NCI-H146 treated with DMSO at 0.1 percent for 48 hours (cell line): Measurements from ENCODE around the gene C19orf47.

ENCODE experiments used
- DNase-seq: peaks from one replicate; lab custom pipeline; 2025; ENCODE audit not compliant: unreplicated experiment; lab: John Stamatoyannopoulos, UW

C19orf47 gene, protein sequence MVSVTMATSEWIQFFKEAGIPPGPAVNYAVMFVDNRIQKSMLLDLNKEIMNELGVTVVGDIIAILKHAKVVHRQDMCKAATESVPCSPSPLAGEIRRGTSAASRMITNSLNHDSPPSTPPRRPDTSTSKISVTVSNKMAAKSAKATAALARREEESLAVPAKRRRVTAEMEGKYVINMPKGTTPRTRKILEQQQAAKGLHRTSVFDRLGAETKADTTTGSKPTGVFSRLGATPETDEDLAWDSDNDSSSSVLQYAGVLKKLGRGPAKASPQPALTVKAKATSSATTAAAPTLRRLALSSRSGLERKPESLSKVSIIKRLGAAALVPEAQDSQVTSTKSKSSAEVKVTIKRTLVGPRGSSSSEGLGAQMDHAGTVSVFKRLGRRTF

GRCh38 chr19:40348125-40348913, at the start of gene C19orf47, which contains the start of gene PLD3:
Gene C19orf47 (minus strand): TSS chr19:40348397. CDS start chr19:40341857, 6,540 bp downstream.
Gene PLD3 (plus strand): TSS chr19:40348695. CDS start chr19:40366484, 17,789 bp downstream.
- DNase-seq: peak; percentile 98

DNA sequence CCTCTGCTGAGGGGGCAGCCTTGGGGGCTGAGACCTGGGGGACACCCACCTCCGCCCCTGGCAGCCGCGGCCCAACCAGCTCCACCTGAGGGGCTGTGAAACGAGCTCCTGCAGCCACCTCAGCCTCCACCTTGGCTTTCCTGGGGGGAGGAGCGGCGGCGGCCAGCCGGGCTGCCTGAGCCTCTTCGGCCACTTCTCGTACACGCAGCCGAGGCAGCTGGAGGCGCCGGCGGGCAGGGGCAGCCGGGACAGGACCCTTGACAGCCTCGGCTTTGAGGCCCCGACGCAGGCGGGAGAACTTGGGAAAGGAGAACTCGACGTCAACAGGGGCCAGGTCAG, 49.3 kb upstream of the C19orf47 start:
- no peak for DNase-seq

- no peak for DNase-seq
Observed at GRCh38 chr19:40396886-40397567, 48.8 kb upstream of the C19orf47 start.

GRCh38 chr19:40395956-40396355, 47.8 kb upstream of the C19orf47 start:
- no peak for DNase-seq

GRCh38 chr19:40394816-40395210, 46.6 kb upstream of the C19orf47 start:
- no peak for DNase-seq

DNA sequence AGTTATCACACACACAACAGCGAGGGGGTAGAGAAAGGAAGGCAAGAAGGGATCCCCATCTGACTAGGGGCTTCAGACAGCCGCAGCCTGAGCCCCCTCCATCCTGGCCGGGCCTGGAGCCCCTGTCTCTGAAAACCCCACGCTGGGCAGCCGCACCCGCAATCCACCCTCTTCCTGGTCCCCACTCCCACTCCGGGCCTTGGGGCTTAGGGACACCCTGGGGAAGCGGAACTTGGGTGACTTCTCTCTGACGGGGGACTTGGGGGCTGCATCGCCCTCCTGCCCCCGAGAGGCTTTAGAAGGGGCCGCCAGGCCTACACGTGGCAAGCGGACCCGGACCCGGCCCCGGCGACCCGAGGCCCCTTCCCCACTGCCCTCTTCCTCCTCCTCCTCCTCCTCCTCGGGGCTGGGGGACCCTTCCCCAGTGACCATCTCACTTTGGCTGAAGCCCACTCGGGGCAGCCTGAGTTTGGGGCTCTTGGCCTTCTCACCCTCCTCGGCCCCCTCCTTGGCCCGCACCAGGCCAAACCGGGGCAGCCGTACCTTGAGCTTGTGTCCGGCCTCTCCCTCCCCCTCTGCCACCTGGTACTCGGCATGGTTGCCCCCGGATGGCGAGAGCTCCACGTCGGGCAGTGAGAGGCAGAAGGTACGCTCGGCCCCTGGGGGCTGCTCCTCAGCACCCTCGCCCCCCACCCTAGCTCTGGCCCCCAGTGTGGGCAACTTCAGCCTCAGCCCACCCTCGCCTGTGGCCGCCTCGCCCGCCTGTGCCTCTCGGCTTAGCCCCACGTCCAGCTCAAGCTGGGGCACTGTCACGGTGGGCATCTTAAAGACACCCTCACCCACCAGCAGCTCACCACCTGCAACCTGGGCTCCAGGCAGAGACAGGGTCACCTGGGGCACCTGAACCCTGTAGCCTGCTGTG, 46.0 kb upstream of the C19orf47 start:
- no peak for DNase-seq

- DNase-seq: no peak
Observed at GRCh38 chr19:40392894-40393517, 44.8 kb upstream of the C19orf47 start.

- no peak for DNase-seq
Observed at GRCh38 chr19:40392123-40392522, 43.9 kb upstream of the C19orf47 start.

DNA sequence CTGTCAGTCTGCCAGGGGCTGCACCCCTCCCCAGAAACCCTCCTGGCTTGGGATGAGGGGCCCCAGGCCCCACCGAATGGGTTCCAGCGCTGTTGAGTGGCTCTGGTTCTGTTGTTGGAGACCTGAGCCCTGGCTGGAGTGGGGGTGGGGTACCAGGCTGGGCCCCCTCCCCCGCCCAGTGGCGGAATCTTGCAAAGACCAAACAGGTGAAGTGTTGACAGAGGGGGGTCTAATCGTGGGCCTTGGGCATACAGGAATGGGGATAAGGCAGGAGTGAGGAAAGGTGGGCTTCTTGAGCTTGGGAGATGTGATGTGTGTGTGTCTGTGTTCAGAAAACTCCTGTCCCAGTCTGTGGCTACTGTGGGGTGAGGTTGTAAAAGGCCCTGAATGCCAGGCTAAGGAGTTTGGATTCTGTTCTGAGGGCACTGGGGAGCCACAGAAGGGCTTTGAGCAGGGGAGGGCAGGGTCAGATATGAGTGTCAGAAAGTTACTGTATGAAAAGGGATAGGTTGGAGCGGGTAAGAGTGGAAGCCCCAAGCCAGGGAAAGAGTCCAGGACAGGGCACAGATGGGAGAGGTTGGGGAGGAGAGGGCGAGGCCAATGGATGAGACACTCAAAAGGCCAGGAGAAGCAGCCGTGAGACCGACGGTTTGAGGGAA, 42.0 kb upstream of the C19orf47 start, which contains the start of gene HIPK4:
Gene HIPK4 (minus strand): TSS at position 98 of the 659 bp plus-strand sequence. CDS start 279 bp downstream, outside the sequence.
- DNase-seq: no peak

DNA sequence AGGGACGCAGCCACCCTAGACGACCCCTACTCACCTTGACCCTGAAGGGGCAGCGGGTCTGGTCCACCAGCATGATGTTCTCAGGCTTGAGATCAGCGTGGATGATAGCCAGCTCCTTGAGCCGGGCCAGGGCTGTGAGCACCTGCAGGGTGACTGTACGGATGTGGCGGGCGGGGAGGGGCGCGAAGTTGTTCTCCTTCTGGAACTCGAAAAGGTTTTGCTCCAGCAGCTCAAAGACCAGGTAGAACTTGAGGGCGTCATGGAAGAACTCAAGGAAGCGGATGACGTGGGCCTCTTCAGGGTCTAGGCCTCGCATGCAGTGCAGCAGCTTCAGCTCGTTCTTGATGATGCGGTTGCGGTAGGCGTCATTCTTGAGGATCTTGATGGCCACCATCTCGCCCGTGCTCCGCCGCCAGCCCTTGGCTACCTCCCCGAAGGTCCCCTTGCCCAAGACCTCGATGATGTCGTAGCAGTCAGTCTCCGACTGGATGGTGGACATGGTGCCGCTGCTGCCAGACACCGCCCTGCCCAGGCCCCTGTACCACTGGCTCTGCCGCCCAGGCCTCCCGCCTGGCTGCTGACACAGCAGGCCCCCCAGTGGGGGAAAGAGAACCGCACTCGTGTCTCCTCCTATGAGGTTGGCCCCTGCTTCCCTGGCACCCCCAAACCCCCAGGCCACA, 41.3 kb upstream of the C19orf47 start:
- DNase-seq: no peak

- no peak for DNase-seq
Observed at GRCh38 chr19:40388481-40388880, 40.3 kb upstream of the C19orf47 start.

GRCh38 chr19:40387155-40387554, 39.0 kb upstream of the C19orf47 start:
- DNase-seq: no peak

GRCh38 chr19:40383668-40384248, 35.6 kb upstream of the C19orf47 start:
- peak; percentile 24 for DNase-seq

DNA sequence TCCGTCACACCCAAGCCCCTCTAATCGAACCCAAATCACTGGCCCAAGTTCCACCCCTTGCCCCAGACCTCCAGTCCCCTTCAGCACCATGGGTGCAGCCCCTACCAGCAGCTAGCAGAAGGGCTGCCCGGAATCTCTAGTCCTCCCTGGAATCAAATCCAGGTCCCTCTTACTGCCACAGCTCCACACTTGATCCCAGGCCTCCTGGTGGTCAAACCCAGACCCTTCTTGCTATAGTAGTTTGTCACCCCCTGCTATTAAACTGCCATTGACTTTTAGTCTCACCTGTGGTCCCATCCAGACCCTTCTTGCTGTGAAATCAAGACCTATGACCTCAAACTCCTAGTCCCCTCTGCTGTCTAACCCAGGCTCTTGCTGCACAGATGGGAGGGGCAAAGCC, 33.1 kb upstream of the C19orf47 start:
- no peak for DNase-seq

GRCh38 chr19:40380199-40381037, 32.2 kb upstream of the C19orf47 start:
- DNase-seq: no peak

DNA sequence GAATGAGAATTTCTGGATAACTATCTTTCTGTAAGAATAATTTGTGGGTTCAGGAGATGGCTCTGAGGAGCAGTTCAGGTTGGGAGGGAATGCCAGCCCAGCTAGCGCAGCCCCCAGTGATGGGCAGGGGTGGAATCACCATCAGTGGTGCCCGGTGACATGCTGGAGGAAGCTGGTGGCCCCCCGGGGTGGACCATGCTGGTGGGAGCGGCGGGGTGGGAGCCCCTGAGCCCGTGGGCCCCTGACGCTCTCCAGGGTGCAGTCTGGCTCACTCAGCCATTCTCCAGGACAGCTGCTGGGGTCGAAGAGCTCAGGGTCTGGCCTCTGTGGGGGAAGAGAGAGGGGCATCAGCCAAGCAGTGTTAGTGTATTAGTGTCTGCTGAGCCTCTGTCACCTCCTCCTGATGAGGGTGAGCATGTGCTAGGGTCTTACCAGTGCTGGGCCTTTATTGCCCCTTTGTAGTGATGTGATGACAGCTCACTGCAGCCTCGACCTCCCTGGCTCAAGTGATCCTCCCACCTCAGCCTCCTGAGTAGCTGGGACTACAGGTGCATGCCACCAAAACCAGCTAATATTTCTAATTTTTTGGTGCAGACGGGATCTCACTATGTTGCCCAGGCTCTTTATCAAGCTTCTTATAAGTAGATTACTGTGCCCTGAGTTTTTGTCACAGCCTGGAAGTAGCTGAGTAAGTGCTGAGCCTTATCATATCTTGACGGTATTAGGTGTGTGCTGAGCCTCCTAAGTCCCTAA, 31.4 kb upstream of the C19orf47 start:
- DNase-seq: no peak

- no peak for DNase-seq
Observed at GRCh38 chr19:40378509-40378908, 30.3 kb upstream of the C19orf47 start.
